GM12878 (cell line): Measurements from ENCODE around the gene BTBD8. TPM values are rescaled to one million over a fixed set of nuclear protein-coding genes. Genes with fewer than 3 reads are reported as not detected.

Experiments
- ATAC-seq: fragments of 200-7000 bp; cut with Tn5 transposase; 3 replicates; pipeline ENCODE4 v1.9.1; 2020; ENCODE audit warnings: mild to moderate bottlenecking, moderate library complexity
- BruUV-seq: library from RNA; stranded (reverse); fragments of 400-500 nt; replicated peaks from 2 replicates; lab custom pipeline; 2021; lab: Mats Ljungman, UMichigan
- CTCF ChIA-PET: fragments of 300-600 bp; sonication (Branson Sonifier 250); formaldehyde crosslinking; extraction: SDS; loops from one replicate; lab custom pipeline; 2021; ENCODE audit warnings: inconsistent platforms; lab: Yijun Ruan, JAX
- POLR2A ChIA-PET: fragments of 350-600 bp; formaldehyde crosslinking; extraction: SDS; loops from one replicate; lab custom pipeline; 2021; ENCODE audit warnings: inconsistent platforms; lab: Charles Lee
- RAD21 ChIA-PET: fragments of 300-600 bp; sonication (Branson Sonifier 250); formaldehyde crosslinking; loops from one replicate; lab custom pipeline; 2023; ENCODE audit warnings: antibody characterized with exemption; ENCODE audit not compliant: unreplicated experiment; lab: Charles Lee
- SMC1A ChIA-PET: fragments of 300-600 bp; sonication (Branson Sonifier 250); formaldehyde crosslinking; loops from one replicate; lab custom pipeline; 2023; ENCODE audit not compliant: unreplicated experiment, uncharacterized antibody; lab: Charles Lee
- DNase-seq: peaks from one replicate; pipeline ENCODE4 v3.0.0-alpha.2; 2011; ENCODE audit warnings: low read depth, low spot score
- FAIRE-seq: peaks from 3 replicates; lab custom pipeline; 2011; peaks lifted over from hg19 to GRCh38; lab: Jason Lieb, UNC
- H2AFZ ChIP-seq: 2 replicates; pipeline ENCODE4 v1.6.0; 2011; ENCODE audit warnings: low read depth, low read length, control low read depth; ENCODE audit not compliant: control insufficient read depth
- H3K27ac ChIP-seq: 2 replicates; pipeline ENCODE4 v1.5.1; 2011; ENCODE audit warnings: control low read depth; ENCODE audit not compliant: control insufficient read depth, insufficient read depth
- H3K27me3 ChIP-seq, 2 experiments: replicated peaks in 1 of 2; 2 replicates each; pipeline versions ENCODE4 v1.6.0 to v1.6.1; 2011; ENCODE audit warnings: low read length in 1 of 2; ENCODE audit not compliant: control insufficient read depth in 2 of 2, insufficient read depth in 2 of 2
- H3K36me3 ChIP-seq, 2 experiments: 2 replicates each; pipeline ENCODE4 v1.5.1; 2011; ENCODE audit warnings: low read length in 1 of 2; ENCODE audit not compliant: control insufficient read depth in 2 of 2, insufficient read depth in 2 of 2
- H3K4me1 ChIP-seq: 2 replicates; pipeline ENCODE4 v1.6.1; 2011; ENCODE audit warnings: mild to moderate bottlenecking, low read length, moderate library complexity, mixed read lengths; ENCODE audit not compliant: control insufficient read depth, insufficient read depth
- H3K4me2 ChIP-seq: 2 replicates; pipeline ENCODE4 v1.6.0; 2011; ENCODE audit warnings: control low read depth; ENCODE audit not compliant: control insufficient read depth, insufficient read depth
- H3K4me3 ChIP-seq: fragments of 200-600 bp; sonication (generic); 2 replicates; pipeline ENCODE4 v1.5.1; 2016
- H3K79me2 ChIP-seq: 2 replicates; pipeline ENCODE4 v1.6.0; 2011; ENCODE audit warnings: low read length; ENCODE audit not compliant: control insufficient read depth, insufficient read depth
- H3K9ac ChIP-seq: 2 replicates; pipeline ENCODE4 v1.8.0; 2011; ENCODE audit warnings: low read length, control low read depth, mixed read lengths; ENCODE audit not compliant: control insufficient read depth, insufficient read depth
- H3K9me3 ChIP-seq: replicated peaks from 3 replicates; pipeline ENCODE4 v1.5.1; 2011; ENCODE audit warnings: mild to moderate bottlenecking, low read length; ENCODE audit not compliant: control insufficient read depth, insufficient read depth
- H4K20me1 ChIP-seq: 2 replicates; pipeline ENCODE4 v1.6.0; 2011; ENCODE audit not compliant: control insufficient read depth, insufficient read depth
- BCLAF1 ChIP-seq: fragments of 450-650 bp; IDR thresholded peaks from 2 replicates; pipeline ENCODE4 v1.6.1; 2017; ENCODE audit warnings: antibody characterized with exemption, mild to moderate bottlenecking, moderate library complexity
- BRCA1 ChIP-seq: IDR thresholded peaks from 2 replicates; pipeline ENCODE4 v1.6.1; 2011; ENCODE audit warnings: low read depth, low read length, improper control_type of control experiment
- CEBPB ChIP-seq, 2 experiments: fragments of 150-350 bp in 1 of 2; IDR thresholded peaks; 2 replicates each; pipeline ENCODE4 v1.6.1; 2012 to 2014; ENCODE audit warnings: low read depth in 2 of 2, low read length in 2 of 2, borderline replicate concordance in 1 of 2, inconsistent platforms in 1 of 2
- CHD1 ChIP-seq: IDR thresholded peaks from 2 replicates; pipeline ENCODE4 v1.6.1; 2012; ENCODE audit warnings: low read depth, low read length, improper control_type of control experiment
- CREB1 ChIP-seq: IDR thresholded peaks from 2 replicates; pipeline ENCODE4 v1.6.1; 2012; ENCODE audit warnings: low read depth, mild to moderate bottlenecking, inconsistent platforms
- ESRRA ChIP-seq: IDR thresholded peaks from 2 replicates; pipeline ENCODE4 v1.6.1; 2012; ENCODE audit warnings: mild to moderate bottlenecking, low read length, improper control_type of control experiment
- EZH2 ChIP-seq: IDR thresholded peaks from 2 replicates; pipeline ENCODE4 v1.6.1; 2012; ENCODE audit warnings: low read depth, mild to moderate bottlenecking, control low read depth, inconsistent platforms, low read length, borderline replicate concordance; ENCODE audit not compliant: control insufficient read depth
- SUPT20H ChIP-seq: IDR thresholded peaks from 2 replicates; pipeline ENCODE4 v1.6.1; 2011; ENCODE audit warnings: low read depth, mild to moderate bottlenecking, low read length, moderate library complexity, borderline replicate concordance; ENCODE audit not compliant: control insufficient read depth
- TAF1 ChIP-seq: IDR thresholded peaks from 2 replicates; pipeline ENCODE4 v1.6.1; 2011; ENCODE audit warnings: mild to moderate bottlenecking, low read depth, low read length, borderline replicate concordance
- ZNF274 ChIP-seq: IDR thresholded peaks from one replicate; pipeline ENCODE4 v1.8.0; 2011; ENCODE audit not compliant: insufficient read length, insufficient read depth
- WGBS: methylation state at CpG from one replicate; pipeline ENCODE4 v1.1.6; 2016; ENCODE audit warnings: low lambda C conversion rate; ENCODE audit not compliant: insufficient replicate concordance, insufficient coverage; ENCODE audit errors: missing lambda C conversion rate; 5-methylcytosine and 5-hydroxymethylcytosine counted together
- in situ Hi-C: fragments of 300-500 bp; cut with MboI; formaldehyde crosslinking; loops from 9 replicates; pipeline ENCODE4 v1.14.3; 2018; ENCODE audit warnings: mixed read lengths
- intact Hi-C: fragments of 100-400 bp; cut with micrococcal nuclease; formaldehyde crosslinking; loops from one replicate; pipeline ENCODE4 v1.14.2; 2022; ENCODE audit not compliant: unreplicated experiment
- polyA plus RNA-seq, 11 experiments: library from polyadenylated mRNA; depleted of rRNA in 4 of 11; unstranded in 6 of 11; stranded (reverse) in 5 of 11; fragments of >200 nt; fragmentation: Nextera tagmentation in 4 of 11; fragmentation: Illumina TruSeq in 1 of 11; extraction: Ambion mirVana in 4 of 11; extraction: Trizol in 1 of 11; gene quantifications; 1 replicate in 1 of 11; 2 replicates in 10 of 11; pipeline versions ENCODE4 v1.2.1 to v1.2.3, GENCODE V29; 2011 to 2016; ENCODE audit warnings: inconsistent platforms in 2 of 11, missing spikeins in 2 of 11, low read depth in 1 of 11
- total RNA-seq, 4 experiments: library from RNA; depleted of rRNA in 3 of 4; stranded (reverse); fragments of >200 nt in 3 of 4; fragmentation: Illumina TruSeq in 1 of 4; extraction: Trizol in 1 of 4; gene quantifications; 2 replicates each; pipeline versions ENCODE4 v1.2.1 to v1.2.3, GENCODE V29; 2013 to 2021

Gene BTBD8
- total and polyA plus RNA-seq, 10 of the 15 experiments (the other 5 are each of a cell fraction or from before 2014, with no cell fraction given) = 0.07 to 0.32 (median 0.19) TPM; not detected in 1

GRCh38 chr1:92081031-92081430 is 886 bp downstream of the BTBD8 start:
- Histone ChIP-seq H3K4me1 (no peaks in the 10 kb centered on the region), H3K4me3 (no peak overlapping the region; the same call in 1 of the 2 replicates), H3K9ac (0 out of 2 replicates have a peak overlapping the region, but pooled peaks have one; percentile 36), H3K27ac (no peak overlapping the region), H3K27me3 (no peaks in the 10 kb centered on the region), H3K36me3 (no peaks in the 10 kb centered on the region), H3K9me3 (no peaks in the 10 kb centered on the region; the same call in 1 of the 3 replicates), H4K20me1 (no peaks in the 10 kb centered on the region), H3K79me2 (no peaks in the 10 kb centered on the region), H2AFZ (peak overlapping the region; percentile 93), H3K4me2 (peak overlapping the region; percentile 77)
- ATAC-seq = no peak
- in situ Hi-C loops (no loop called here), intact Hi-C loops (no loop called here)
- RAD21 ChIA-PET = interaction anchor here (1.0 kb wide), 1 partner anchor 210 kb away, joined by 3 read pairs; no protein-coding TSS in a partner anchor
- no TSS peak for BruUV-seq
- 7% methylated on average over 4 of the region's 4 CpGs for whole genome bisulfite sequencing
- CTCF ChIA-PET = interaction anchor here (1.1 kb wide), 1 partner anchor 11 kb away, joined by 5 read pairs; no protein-coding TSS in a partner anchor
- DNase-seq = no peak
- POLR2A ChIA-PET = no interaction called here
- SMC1A ChIA-PET = interaction anchor here (1.7 kb wide), 1 partner anchor 11 kb away, joined by 4 read pairs; no protein-coding TSS in a partner anchor
- no peak for FAIRE-seq
- no peak for TF ChIP-seq SUPT20H

GRCh38 chr1:92084651-92085050 is 4.5 kb downstream of the BTBD8 start:
- Histone ChIP-seq H4K20me1 (no peaks in the 10 kb centered on the region), H2AFZ (no peak overlapping the region), H3K4me1 (no peaks in the 10 kb centered on the region), H3K79me2 (no peaks in the 10 kb centered on the region), H3K36me3 (no peaks in the 10 kb centered on the region), H3K27ac (no peak overlapping the region), H3K4me2 (no peak overlapping the region), H3K9ac (no peak overlapping the region), H3K27me3 (no peaks in the 10 kb centered on the region), H3K4me3 (no peak overlapping the region), H3K9me3 (no peaks in the 10 kb centered on the region; the same call in 1 of the 3 replicates)
- FAIRE-seq = no peak
- CTCF ChIA-PET = no interaction called here
- in situ Hi-C loops (no loop called here), intact Hi-C loops (no loop called here)
- RAD21 ChIA-PET = no interaction called here
- WGBS = 80% methylated on average over 1 of the region's 1 CpG
- no peak for TF ChIP-seq CHD1
- TF ChIP-seq CEBPB (IDR thresholded peaks at IDR 0.05; ENCODE audit: borderline replicate concordance in 1 of 2, low read depth in 2 of 2, low read length in 2 of 2) = no peak
- TF ChIP-seq CREB1 = no peak
- TF ChIP-seq BRCA1 = no peak
- no peak for TF ChIP-seq BCLAF1
- no peak for TF ChIP-seq ZNF274
- TF ChIP-seq TAF1 = no peak
- no peak for TF ChIP-seq EZH2
- no peak for TF ChIP-seq ESRRA
- BruUV-seq = no TSS peak
- no peak for DNase-seq
- no peak for ATAC-seq
- POLR2A ChIA-PET = no interaction called here
- SMC1A ChIA-PET = no interaction called here
